SW 1271 (cell line): ENCODE results near the gene NOTCH1.
A peak's percentile ranks its signal among the peaks of the same experiment; 100 is the strongest.
"Not testable (repeated sequence)": the region's sequence is repeated elsewhere in the genome, so short reads cannot be mapped to it uniquely, and the experiment has no call there.

Experiments used
- DNase-seq, 2 experiments: peaks; one replicate each; lab custom pipeline; 2025; lab: John Stamatoyannopoulos, UW

Gene NOTCH1

GRCh38 chr9:136545965-136546696 lies at the start of gene NOTCH1:
Gene NOTCH1 (minus strand): TSS chr9:136546048. CDS start chr9:136545786, 262 bp downstream.
- peak; percentile 81 to 83 for DNase-seq

DNA sequence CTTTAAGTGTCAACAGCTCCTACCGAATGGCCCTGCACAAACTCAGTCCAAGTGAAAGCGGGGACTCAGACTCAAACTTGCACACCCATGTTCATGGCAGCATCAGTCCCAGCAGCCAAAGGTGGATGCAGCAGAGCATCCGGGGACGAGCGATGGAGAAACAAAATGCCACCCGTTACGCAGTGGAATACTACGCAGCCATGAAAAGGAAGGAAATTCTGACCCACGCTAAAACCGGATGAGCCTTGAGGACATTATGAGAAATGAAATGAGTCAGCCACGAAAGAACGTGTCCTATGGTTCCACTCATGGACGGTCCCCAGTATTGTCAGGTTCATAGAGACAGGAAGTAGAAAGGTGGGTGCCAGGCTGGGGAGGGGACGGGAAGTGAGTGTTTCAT lies 48.6 kb upstream of the NOTCH1 start:
- no peak for DNase-seq

GRCh38 chr9:136593581-136593980 lies 47.7 kb upstream of the NOTCH1 start:
- DNase-seq, result no peak

- no peak for DNase-seq
Observed at GRCh38 chr9:136592666-136593065, 46.8 kb upstream of the NOTCH1 start.

DNA sequence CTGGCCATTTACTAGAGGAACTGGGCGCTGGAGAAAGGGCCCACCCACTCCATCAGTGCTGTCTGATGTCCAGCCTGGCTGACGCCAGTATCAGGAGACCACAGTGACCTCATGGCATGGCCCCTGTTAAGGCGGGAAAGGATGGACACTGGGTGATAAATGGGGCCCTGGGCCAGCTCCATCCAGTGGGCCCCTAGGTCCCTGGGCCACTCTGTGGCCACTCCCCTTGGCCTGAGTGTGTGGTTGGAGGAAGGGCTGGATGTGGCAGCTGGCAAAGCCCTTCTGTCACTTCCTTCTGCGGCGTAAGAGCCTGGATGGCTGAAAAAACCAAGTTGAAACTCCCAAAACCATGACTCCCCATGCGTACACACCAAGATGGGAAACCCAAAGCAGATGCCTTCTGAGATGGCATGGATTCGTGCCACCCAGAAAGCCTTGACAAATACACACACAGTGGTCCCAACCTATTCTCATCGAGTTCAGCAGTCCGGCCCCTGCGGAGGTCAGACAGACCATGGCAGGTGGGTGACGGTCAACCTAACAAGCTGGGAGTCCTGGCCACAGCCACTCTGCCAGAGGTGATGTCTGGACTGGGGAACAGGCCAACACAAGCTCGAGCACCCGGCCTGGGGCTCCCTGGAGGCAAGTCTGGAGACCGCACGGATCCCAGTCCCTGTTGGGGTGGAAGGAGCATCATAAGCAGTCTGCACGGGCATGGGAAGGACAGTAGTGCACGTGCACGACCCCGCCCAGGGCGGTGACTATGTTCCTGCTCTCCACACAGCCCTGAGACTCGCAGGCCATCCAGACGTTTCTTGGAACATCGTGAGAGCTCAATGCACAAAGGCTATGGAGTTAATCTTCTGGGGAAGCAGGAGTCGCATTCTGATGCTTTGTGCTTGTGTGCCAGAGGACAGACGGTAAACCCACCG lies 45.2 kb upstream of the NOTCH1 start:
- no peak for DNase-seq

GRCh38 chr9:136589766-136590763 lies 44.2 kb upstream of the NOTCH1 start:
- no peak for DNase-seq

DNA sequence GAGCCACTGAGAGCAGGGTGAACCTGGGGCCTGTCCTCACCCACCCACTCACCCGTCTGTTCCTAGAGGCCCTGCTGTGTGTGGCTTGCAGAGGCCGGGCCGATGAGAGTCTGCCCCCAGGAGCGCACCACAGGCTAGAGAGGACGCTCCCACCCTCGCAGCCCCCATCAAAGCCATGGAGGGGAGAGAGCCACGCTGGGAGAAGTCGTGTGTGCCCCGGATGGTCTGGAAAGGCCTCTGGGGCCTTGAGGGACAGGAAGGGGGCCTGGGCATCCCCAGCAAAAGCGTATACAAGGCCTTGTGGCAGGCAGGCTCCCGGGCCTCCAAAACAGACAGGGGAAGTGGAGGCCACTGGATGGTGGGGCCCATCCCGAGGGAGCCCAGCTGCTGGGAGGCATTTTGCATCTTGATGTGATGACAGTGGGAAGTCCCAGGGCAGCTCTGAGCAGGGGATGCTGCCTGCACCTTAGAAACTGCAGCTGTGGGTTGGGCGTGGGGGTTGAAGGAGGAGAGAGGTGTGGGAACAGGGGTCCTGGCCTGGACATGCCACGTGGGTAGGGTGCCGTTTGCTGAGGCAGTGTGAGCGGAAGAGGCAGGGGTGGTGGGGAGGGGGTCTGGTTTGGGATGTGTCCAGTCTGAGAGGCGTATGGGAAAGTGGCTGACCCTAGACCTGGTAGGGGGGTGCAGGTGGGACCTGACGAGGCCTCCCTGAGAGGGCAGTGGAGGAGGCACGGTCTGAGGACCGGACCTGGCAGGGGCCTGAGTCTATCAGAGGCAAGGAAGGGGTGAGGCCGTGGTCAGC lies 43.0 kb upstream of the NOTCH1 start:
- DNase-seq, result no peak

GRCh38 chr9:136587944-136588662 lies 42.3 kb upstream of the NOTCH1 start:
- DNase-seq, result no peak

DNA sequence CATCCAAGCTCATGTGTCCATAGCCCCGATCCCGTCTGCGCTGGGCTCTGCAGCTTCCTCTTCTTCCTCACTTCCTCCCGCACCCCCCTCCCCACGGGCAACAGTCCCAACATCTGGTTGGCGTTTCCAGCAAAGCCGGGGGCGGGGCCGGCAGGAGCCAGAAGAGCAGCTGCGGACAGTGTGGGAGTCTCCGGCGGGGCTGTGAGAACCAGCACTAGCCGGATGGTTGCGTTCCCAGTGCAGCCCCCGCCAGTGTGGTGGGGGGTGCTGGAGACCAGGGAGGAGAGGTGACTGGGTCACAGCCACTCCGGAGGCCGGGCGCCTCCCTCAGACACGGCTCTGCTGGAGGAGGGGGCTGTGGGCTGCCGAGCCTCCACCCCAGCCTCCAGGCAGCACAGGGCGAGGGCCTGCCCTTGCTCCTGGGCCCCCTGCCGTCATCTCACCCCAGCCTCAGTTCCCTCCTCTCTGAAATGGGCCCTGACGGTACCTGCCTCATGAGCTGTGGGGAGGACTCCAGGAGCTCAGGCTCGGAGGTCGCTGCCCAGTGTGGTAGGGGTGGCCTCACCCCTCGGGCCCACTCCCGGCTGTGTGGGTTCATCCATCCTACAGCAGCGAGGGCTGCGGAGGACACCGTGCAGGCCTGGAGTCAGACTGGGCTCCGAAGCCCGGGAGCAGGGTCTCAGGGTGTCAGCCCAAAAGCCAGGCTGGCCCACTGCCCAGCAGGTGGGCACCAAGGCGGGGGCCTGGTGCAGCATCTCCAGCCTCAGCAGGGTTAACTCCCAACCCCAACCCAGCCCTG lies 41.5 kb upstream of the NOTCH1 start:
- DNase-seq, result no peak

GRCh38 chr9:136586391-136586953 lies 40.6 kb upstream of the NOTCH1 start:
- no peak for DNase-seq

- DNase-seq, result no peak
Observed at GRCh38 chr9:136585531-136586120, 39.8 kb upstream of the NOTCH1 start.

DNA sequence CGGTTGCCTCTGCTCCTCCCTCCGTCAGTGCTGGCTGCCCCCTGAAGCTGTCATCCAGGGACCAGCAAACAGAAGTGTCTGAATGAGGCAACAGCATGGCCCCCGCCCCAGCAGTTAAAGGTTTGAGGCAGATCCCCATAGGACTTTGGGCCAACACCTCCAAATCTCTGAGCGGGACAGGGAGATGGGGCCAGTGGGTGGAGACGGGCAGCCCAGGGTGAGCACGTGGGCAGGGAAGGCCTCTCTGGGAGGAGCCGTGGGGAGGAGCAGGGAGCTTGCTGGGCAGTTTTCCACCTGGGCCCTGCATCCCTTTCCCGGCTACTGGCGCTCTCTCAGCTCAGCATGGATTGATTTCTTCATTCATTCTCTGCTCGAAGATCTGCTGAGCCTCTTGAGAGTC lies 39.1 kb upstream of the NOTCH1 start:
- DNase-seq, result no peak

- DNase-seq, result no peak
Observed at GRCh38 chr9:136584401-136584932, 38.6 kb upstream of the NOTCH1 start.

- DNase-seq, result no peak
Observed at GRCh38 chr9:136582977-136583735, 37.3 kb upstream of the NOTCH1 start.

GRCh38 chr9:136581614-136582447 lies 36.0 kb upstream of the NOTCH1 start:
- no peak for DNase-seq

GRCh38 chr9:136579650-136580219 lies 33.9 kb upstream of the NOTCH1 start:
- not testable (repeated sequence) for DNase-seq
